NCI-H345 treated with DMSO at 0.1 percent for 48 hours (cell line): ENCODE measurements around the gene FGF11.

Experiments
- DNase-seq: peaks from one replicate; lab custom pipeline; 2025; ENCODE audit not compliant: unreplicated experiment; lab: John Stamatoyannopoulos, UW

Gene FGF11

DNA sequence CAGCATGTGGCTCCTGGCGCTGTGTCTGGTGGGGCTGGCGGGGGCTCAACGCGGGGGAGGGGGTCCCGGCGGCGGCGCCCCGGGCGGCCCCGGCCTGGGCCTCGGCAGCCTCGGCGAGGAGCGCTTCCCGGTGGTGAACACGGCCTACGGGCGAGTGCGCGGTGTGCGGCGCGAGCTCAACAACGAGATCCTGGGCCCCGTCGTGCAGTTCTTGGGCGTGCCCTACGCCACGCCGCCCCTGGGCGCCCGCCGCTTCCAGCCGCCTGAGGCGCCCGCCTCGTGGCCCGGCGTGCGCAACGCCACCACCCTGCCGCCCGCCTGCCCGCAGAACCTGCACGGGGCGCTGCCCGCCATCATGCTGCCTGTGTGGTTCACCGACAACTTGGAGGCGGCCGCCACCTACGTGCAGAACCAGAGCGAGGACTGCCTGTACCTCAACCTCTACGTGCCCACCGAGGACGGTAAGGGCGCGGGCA, 31.0 kb upstream of the FGF11 start:
- no peak for DNase-seq

DNA sequence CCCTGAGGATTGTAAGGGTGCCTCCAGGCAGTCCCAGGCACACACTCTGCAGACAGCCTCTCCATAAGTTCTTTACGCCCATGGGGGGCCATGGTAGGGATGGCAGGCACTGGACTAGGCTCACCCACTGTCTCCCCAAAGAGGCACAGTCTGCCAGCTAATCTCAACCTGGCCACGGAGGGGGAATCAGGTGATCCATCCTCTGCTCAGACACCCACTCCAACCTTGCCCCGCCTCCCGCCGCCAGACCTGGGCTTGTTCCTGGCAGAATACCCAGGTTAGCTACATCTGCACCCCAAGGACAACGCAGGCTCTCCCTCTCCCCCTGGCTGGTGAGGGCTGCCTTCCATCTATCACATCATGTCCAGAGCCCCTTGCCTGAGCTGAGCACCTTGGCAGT, 30.4 kb upstream of the FGF11 start:
- DNase-seq, result no peak

DNA sequence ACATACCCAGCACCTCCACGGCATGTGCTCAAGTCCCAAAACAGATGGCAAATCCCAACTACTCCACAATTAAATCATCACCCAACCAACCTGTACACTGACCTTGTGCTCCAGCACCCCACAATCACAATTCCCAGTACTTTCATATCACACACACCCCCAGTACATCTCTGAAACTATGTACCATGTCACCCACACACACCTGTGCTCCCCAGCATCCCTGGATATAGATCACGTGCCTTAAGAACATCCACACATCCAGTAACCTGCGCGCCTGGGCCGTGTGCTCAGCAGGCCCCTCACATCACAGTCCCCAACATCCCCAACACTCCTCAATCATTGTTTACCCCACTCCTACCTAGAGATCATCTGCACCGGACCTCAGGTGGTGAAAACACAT, 29.6 kb upstream of the FGF11 start:
- no peak for DNase-seq

DNA sequence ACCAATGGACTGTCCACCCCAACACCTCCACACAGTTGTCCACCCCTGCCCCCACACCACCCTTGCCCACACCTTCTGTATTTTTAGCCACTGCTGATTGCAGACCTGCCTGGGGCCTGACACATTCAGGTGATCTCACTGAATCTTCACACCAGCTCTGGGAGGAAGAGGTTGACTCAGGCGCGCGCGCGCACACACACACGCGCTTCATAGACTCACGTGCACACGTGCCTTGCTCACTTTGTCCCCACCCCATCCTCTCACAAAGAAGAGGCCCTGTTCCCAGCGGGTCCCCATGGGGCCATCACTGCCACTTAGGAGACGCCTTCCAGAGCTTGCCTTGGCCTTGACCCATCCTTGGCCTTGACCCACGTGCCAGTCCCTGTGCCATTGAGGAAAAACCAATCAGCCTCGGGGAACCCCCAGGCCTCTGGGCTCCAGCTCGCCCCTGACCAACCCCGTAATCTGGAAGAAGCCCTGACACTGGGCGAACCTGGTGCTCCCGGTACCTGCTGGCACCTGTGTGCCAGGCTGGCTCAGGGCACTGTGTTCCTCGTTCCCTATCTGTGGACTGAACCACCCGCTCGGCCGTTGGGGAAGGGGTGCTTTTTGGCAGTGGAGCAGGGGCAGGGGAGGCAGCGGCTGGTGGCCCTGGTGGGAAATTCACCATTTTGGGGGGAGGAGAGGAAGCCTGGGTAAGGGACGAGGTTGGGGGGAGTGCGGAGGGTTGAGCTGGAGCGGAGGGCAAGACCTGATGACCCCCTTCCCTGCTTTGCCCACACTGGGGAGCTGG, 28.5 kb upstream of the FGF11 start:
- DNase-seq, result no peak

DNA sequence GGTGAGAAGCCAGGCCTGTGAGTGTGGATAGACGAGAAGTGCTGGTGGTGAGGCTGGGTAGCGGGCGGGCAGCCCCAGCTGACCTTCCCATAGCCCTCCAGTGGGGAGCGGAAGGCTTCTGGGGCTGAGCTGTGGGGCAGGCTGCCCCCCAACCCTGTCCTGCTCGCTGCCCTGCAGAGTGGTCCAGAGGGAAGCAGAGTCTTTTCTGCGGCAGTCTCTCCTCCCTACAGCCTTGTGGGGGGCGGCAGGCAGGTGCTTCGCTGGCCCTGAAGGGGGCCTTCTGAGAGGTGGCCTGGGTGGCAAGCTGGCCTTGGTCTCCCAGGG, 27.9 kb upstream of the FGF11 start:
- DNase-seq, result no peak

DNA sequence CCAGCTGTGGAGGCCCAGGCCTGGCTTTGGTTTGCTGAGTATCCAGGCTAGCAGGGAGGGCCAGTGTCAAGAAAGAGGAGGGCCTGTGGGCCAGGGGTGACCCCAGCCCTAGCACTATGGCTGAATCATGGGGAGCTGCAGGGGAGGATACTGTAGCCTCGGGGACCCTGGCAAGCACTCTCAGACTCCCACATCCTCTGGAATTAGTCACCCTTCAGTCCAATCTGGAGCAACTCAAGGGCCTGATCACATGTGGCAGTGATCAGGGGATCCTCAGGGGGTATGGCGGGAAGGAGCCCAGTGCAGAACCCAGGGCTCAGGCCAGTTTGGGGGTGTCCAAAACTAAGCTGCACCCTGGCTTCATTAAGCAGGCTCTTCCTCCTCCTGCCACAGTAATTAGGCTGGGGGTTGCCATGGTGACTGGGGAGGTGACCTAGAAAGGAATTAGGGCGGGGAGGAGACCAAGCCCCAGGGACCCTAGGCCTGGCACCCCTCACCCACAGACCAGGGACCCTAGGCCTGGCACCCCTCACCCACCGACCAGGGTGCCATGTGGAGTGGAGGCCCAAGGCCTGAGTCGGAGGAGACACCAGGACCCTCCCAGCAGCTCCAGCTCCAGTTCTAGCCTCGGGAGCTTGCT, 25.8 kb upstream of the FGF11 start:
- DNase-seq, result no peak

DNA sequence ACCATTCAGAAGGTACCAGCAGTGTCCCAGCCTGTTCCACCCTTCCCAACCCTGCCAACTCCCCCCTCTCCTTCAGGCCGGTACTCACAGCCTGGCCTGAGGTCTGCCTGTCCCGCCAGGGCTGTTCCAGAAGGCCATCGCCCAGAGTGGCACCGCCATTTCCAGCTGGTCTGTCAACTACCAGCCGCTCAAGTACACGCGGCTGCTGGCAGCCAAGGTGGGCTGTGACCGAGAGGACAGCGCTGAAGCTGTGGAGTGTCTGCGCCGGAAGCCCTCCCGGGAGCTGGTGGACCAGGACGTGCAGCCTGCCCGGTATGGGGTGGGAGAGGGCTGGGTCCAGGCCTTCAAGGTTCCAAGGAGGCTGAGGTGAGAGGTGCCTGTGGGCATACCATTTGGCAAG, 24.5 kb upstream of the FGF11 start:
- no peak for DNase-seq

DNA sequence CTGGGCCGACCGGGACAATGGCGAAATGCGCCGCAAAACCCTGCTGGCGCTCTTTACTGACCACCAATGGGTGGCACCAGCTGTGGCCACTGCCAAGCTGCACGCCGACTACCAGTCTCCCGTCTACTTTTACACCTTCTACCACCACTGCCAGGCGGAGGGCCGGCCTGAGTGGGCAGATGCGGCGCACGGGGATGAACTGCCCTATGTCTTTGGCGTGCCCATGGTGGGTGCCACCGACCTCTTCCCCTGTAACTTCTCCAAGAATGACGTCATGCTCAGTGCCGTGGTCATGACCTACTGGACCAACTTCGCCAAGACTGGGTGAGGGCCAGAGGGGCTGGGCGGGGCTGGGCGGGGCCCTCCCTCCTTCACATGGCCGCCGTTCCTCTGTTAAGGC, 23.5 kb upstream of the FGF11 start:
- DNase-seq, result no peak

DNA sequence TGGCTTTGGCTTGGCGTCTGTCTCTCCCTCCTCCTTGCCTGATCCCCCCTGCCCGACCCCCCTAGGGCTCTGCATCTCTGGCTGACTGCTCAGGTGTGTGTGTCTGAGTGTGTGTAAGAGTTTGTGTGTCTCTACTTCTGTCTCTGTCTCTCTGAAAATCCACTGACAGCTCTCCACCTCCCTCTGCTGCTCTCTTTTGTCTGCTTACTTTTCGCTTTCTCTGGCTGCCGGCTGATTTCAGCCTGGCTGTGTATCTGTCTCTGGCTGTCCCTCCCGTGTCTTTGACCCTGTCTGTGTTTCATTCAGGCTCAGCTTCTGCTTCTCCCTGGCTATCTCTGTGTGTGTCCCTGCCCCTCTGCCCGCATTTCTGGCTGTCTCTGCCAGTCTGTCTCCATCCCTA, 23.0 kb upstream of the FGF11 start:
- no peak for DNase-seq

DNA sequence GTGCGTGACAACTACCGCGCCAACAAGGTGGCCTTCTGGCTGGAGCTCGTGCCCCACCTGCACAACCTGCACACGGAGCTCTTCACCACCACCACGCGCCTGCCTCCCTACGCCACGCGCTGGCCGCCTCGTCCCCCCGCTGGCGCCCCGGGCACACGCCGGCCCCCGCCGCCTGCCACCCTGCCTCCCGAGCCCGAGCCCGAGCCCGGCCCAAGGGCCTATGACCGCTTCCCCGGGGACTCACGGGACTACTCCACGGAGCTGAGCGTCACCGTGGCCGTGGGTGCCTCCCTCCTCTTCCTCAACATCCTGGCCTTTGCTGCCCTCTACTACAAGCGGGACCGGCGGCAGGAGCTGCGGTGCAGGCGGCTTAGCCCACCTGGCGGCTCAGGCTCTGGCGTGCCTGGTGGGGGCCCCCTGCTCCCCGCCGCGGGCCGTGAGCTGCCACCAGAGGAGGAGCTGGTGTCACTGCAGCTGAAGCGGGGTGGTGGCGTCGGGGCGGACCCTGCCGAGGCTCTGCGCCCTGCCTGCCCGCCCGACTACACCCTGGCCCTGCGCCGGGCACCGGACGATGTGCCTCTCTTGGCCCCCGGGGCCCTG, 22.2 kb upstream of the FGF11 start:
- no peak for DNase-seq

DNA sequence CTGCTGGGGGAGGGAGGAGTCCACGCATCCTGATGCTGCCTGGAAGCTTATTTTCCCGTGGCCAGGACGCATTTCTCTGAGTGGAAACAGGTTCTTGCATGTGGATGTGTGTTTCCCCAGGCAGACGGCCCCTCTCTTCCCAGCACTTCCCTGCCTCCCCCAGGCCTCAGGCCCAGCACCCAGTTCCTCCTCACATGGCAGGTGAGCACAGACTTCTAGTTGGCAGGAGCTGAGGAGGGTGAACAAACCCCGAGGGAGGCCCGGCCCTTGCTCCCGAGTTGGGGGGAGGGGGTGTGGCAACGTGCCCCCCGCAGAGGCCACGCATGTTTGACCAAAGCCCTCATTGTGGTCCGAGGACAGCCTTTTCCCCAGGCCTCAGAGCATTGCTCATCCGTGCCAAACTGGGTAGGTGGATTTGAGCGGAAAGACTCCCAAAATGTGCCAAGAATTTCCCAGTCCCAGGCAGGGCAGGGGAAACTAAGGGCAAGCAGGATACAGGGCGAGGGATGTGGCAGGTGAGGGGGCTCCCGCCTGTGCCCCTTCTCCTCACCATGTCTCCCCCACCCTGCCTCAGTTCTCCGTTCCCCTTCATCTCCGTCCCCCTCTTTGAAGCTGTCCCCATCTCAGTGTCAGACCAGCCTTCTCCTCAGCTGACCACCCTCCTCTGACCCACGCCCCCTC, 20.7 kb upstream of the FGF11 start:
- DNase-seq, result no peak

DNA sequence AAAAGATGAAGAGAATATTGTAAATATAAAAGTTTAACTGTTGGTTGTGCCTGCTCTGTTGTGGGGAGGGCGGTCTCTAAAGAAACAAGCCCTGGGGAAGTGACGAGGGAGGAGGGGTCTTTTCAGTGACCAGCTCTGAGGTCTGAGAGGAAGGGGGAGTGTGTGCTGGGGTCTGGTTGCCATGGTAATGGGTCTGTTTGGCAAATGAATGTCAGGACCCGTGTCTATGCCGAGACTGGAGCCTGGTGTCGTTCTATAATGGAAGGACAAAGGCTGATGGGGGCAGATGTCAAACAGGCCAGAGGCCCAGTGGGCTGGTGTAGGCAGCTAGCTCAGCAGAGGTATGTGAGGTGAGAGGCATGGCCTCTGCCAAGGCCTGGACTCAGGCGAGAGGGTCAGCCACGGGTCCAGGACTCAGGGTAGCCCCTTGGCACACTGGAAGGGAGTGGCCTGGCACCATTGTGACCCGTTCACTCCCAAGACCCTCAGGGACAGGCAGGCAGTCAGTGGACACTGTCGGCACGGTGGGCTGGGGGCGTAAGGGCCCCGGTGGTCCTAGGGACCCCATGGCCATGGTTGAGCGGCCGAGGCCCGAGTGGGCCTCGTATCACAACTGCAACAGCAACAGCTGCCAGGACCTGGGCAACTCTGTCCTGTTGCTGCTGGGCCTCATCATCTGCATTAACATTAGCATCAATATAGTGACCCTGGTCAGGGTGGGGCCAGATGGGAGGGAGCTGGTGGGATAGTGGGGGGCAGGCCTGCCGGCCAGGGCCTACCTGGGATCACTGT, 19.3 kb upstream of the FGF11 start, which contains the start of gene SPEM1:
Gene SPEM1, plus strand, starts transcription at position 506 of the 792 bp plus-strand sequence. Its CDS starts 61 bp downstream, at position 567.
- no peak for DNase-seq

DNA sequence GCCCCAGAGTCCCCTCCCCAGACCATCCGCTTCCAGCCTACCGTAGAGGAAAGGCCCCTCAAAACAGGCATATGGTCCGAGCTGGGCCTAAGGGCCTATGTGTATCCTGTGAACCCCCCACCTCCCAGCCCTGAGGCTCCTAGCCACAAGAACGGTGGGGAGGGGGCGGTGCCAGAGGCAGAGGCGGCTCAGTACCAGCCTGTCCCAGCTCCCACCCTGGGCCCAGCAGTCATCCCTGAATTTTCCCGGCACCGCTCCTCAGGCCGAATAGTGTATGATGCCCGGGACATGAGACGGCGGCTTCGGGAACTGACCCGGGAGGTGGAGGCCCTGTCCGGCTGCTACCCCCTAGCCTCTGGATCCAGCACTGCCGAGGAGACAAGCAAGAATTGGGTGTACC, 18.1 kb upstream of the FGF11 start:
- no peak for DNase-seq

DNA sequence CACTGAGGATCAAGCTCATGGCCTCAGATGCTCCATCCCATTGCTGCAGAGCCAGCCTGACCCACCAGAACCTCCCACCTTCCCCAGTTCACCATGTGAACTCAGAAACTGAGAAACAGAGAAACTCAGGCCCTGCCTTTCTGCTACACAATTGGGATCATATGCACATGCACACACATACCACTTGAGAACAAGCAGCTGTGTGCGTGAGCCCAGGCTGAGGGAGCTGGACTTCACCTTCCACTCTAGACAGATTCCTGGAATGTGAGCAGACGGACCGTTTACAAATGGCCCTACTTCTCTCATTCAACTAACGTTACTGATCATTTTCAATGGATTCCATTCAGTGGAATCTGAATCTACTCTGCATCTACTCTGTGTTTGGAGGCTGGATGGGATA, 15.6 kb upstream of the FGF11 start:
- no peak for DNase-seq

DNA sequence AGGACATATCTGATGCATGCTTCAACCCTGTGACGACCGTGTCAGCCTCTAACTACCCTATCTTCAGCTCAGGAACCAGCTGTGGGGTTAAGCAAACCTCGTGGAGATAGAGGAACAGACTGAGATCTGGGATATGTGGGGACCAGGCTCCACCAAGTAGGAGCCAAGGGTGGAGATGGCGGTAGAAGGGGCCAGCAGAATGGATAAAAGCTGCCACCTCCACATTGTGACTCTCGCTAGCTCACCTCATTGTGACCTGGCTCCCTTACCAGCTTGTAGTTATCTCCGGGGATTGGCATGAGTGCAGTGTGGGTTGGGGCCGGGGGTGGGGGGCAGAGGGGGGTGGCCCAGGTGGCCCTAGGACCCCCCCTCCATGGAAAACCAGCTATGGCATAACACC, 14.0 kb upstream of the FGF11 start, which contains the start of gene SPEM2:
Gene SPEM2, plus strand, starts transcription at position 301 of the 400 bp plus-strand sequence. Its CDS starts 73 bp downstream, at position 374.
- no peak for DNase-seq

DNA sequence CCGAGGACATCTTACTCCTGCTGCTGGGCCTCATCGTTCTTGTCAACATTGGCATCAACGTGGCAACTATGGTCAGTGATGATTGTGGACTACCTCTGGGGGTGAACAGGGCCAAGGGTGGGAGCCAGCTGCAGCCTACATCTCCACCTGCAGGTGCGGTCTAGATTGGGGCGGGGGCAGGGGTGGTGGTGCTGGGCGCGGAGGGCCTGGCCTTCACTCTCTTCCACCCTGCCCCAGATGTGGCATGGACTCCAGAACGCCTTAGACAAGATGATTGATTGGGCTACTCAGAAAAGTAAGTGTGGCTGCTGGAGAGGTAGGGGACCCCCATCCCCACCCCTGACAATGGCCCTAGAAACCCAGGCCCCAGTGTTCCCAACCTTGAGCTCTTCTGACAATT, 13.6 kb upstream of the FGF11 start:
- no peak for DNase-seq

DNA sequence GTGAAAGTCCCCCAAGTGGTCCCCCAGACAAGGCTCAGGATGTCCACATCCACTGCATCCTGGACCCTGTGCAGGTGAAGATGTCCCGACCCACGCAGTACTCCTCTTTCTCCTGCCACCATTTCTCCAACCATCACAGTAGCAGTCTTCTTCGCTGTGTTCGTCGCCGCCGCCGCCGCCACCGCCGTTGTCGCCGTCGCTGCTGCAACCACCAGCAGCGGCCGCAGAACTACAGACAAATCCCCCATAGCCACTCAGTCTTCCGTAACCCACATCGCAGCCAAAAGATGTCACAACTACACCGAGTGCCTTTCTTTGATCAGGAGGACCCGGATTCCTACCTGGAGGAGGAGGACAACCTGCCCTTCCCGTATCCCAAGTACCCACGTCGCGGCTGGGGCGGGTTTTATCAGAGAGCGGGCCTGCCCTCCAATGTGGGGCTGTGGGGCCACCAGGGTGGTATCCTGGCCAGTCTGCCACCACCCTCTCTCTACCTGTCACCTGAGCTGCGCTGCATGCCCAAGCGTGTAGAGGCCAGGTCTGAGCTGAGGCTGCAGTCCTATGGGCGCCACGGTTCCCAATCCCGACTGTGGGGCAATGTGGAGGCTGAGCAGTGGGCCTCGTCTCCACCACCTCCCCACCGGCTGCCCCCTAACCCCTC, 13.0 kb upstream of the FGF11 start:
- DNase-seq, result no peak

DNA sequence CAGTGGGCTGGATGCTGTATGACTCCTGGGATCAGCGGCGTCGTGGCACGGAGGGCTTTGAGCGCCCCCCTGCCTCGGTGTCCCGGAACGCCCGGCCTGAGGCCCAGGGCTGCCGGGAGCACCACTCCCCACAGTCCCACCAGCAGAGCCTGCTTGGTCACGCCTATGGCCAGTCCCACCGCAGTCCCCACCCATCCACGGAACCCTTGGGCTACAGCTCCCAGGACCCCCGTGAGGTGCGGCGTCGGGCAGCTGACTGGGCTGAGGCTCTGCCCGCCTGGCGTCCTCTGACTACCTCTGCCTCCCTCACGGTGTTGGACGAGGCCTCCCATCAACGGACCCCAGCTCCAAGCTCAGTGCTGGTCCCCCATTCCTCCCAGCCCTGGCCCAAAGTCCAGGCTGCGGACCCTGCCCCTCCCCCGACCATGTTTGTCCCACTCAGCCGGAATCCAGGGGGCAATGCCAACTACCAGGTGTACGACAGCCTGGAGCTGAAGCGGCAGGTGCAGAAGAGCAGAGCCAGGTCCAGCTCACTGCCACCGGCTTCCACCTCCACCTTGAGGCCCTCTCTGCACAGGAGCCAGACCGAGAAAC, 12.3 kb upstream of the FGF11 start:
- DNase-seq, result no peak

DNA sequence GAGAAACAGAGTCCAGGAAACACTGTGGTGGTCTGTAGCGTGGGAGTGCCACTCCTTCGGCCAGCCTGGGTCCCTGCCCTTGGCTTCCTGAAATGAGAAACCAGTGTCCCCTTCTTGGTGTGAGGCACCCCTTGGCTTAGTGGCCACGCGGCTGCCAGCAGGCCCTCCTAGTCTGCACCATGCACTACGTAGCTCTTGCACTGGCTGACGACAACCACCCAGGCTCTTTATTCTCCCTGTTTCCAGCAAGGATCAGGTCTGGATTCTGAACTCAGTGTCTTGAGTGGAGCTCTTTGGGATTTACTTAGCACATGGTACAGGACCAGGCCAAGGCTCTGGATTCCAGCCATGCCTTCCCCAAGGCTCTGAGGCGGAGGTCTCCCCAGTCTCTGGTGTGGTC, 11.8 kb upstream of the FGF11 start:
- DNase-seq, result no peak

DNA sequence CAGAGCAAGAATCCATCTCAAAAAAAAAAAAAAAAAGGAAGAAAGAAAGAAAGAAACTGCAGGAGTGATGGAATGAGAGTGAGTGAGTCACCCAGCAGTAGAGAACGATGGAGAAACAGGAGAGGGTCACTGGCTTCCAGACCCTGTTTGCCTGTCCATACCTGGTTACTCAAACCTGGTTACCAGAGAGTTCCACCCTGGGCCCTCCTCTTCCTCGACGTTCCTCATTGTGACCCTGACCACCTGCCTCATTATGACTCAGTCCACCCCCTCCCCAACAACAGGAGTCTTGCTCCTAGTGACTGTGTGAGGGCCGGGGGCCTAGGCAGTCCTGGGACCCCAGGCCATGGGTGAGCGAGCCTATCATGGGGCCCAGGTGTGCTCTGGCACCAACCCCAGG, 10.8 kb upstream of the FGF11 start, which contains the start of gene SPEM3:
Gene SPEM3, plus strand, starts transcription at position 301 of the 400 bp plus-strand sequence. Its CDS starts 46 bp downstream, at position 347.
- no peak for DNase-seq
